Vagina (tissue), 2 donors: ENCODE results near the gene VPS29.

Experiments
- POLR2AphosphoS5 ChIP-seq, 2 donors: sonication (generic); formaldehyde crosslinking; IDR thresholded peaks; one replicate each; pipeline ENCODE4 v1.9.0; 2017; ENCODE audit warnings: antibody characterized with exemption in 2 of 2, mild to moderate bottlenecking in 2 of 2, low read depth in 1 of 2; ENCODE audit not compliant: insufficient read depth in 1 of 2
- TF ChIP-seq, protein P1 (sequence below), 3 experiments: fragments of 450-650 bp in 2 of 3; fragments of 200-600 bp in 1 of 3; sonication (generic) in 1 of 3; IDR thresholded peaks; one replicate each; pipeline ENCODE4 v1.5.1; 2017 to 2019; ENCODE audit warnings: antibody characterized with exemption in 3 of 3, mild to moderate bottlenecking in 2 of 3, moderate library complexity in 2 of 3

DNA sequence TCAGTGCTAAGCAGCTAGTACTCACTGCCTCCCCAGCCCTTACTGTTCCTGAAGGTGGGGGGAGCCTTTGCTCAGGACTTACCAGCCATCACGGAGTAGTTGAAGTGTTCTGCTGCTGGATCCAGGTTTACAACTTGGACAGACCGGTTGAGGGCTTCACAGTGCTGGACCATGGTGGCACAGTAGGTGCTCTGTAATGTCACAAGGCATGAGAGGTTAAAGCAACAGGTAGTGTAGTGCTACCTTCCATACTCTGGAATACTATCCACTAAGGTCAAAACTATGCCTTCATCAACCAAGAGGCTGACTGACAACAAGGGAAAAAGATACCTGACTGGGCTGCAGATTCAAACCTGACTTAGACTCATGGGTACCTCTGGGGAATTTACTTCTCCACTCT is 36.9 kb downstream of the VPS29 start:
- TF ChIP-seq POLR2AphosphoS5 (IDR thresholded peaks at IDR 0.05; ENCODE audit: insufficient read depth in 1 of 2, low read depth in 1 of 2), result no peak
- TF ChIP-seq, protein P1, sequence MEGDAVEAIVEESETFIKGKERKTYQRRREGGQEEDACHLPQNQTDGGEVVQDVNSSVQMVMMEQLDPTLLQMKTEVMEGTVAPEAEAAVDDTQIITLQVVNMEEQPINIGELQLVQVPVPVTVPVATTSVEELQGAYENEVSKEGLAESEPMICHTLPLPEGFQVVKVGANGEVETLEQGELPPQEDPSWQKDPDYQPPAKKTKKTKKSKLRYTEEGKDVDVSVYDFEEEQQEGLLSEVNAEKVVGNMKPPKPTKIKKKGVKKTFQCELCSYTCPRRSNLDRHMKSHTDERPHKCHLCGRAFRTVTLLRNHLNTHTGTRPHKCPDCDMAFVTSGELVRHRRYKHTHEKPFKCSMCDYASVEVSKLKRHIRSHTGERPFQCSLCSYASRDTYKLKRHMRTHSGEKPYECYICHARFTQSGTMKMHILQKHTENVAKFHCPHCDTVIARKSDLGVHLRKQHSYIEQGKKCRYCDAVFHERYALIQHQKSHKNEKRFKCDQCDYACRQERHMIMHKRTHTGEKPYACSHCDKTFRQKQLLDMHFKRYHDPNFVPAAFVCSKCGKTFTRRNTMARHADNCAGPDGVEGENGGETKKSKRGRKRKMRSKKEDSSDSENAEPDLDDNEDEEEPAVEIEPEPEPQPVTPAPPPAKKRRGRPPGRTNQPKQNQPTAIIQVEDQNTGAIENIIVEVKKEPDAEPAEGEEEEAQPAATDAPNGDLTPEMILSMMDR (IDR thresholded peaks at IDR 0.05), result no peak
